Spleen (tissue), 11 donors: ENCODE data around the gene JAML. TPM values are rescaled to one million over a fixed set of nuclear protein-coding genes. Genes with fewer than 3 reads are reported as not detected.

Experiments used
- DNase-seq: peaks from one replicate; pipeline ENCODE4 v3.0.0-alpha.2; 2020
- H3K27ac ChIP-seq, 8 donors: fragments of 200-600 bp; sonication (generic) in 7 of 8; 1 replicate in 4 of 8; 2 replicates in 4 of 8; pipeline versions ENCODE4 v1.5.0 to v1.8.0; 2016 to 2021; ENCODE audit warnings: inconsistent platforms in 4 of 8, mild to moderate bottlenecking in 4 of 8, moderate library complexity in 1 of 8
- H3K27me3 ChIP-seq, 7 donors: fragments of 200-600 bp; sonication (generic) in 6 of 7; replicated peaks in 1 of 7; 1 replicate in 4 of 7; 2 replicates in 3 of 7; pipeline versions ENCODE4 v1.5.0 to v1.8.0; 2016 to 2021; ENCODE audit warnings: inconsistent platforms in 3 of 7, mild to moderate bottlenecking in 1 of 7
- H3K36me3 ChIP-seq, 6 donors: fragments of 200-600 bp; sonication (generic) in 5 of 6; 1 replicate in 4 of 6; 2 replicates in 2 of 6; pipeline versions ENCODE4 v1.5.0 to v1.8.0; 2016 to 2021; ENCODE audit warnings: inconsistent platforms in 2 of 6
- H3K4me1 ChIP-seq, 6 donors: fragments of 200-600 bp; sonication (generic) in 5 of 6; 1 replicate in 3 of 6; 2 replicates in 3 of 6; pipeline versions ENCODE4 v1.5.0 to v1.8.0; 2016 to 2021; ENCODE audit warnings: inconsistent platforms in 3 of 6
- H3K4me3 ChIP-seq, 8 donors: fragments of 200-600 bp; sonication (generic) in 7 of 8; 1 replicate in 4 of 8; 2 replicates in 4 of 8; pipeline versions ENCODE4 v1.5.0 to v1.8.0; 2016 to 2021; ENCODE audit warnings: inconsistent platforms in 4 of 8, mild to moderate bottlenecking in 4 of 8, moderate library complexity in 2 of 8
- H3K9me3 ChIP-seq, 8 donors: fragments of 200-600 bp; sonication (generic) in 7 of 8; 1 replicate in 4 of 8; 2 replicates in 4 of 8; pipeline versions ENCODE4 v1.5.0 to v1.8.0; 2016 to 2021; ENCODE audit warnings: inconsistent platforms in 4 of 8
- POLR2A ChIP-seq, 3 donors: fragments of 450-650 bp; IDR thresholded peaks; one replicate each; pipeline ENCODE4 v1.5.1; 2017; ENCODE audit warnings: antibody characterized with exemption in 3 of 3, mild to moderate bottlenecking in 1 of 3
- POLR2AphosphoS5 ChIP-seq, 3 donors: sonication (generic); formaldehyde crosslinking; IDR thresholded peaks; one replicate each; pipeline ENCODE4 v1.5.1; 2017; ENCODE audit warnings: antibody characterized with exemption in 3 of 3
- WGBS, 5 donors: extraction: QIAGEN DNeasy Blood & Tissue Kit in 3 of 5; methylation state at CpG; one replicate each; pipeline versions ENCODE4 v1.1.5 to v1.1.7; 2013 to 2018; 5-methylcytosine and 5-hydroxymethylcytosine counted together
- intact Hi-C: fragments of 100-400 bp; cut with DNase I; formaldehyde crosslinking; loops from one replicate; pipeline ENCODE4 v1.15.0; 2023; ENCODE audit warnings: low total_unique reads
- polyA plus RNA-seq, 3 donors: library from polyadenylated mRNA; stranded (reverse); fragments of 200-250 nt; gene quantifications; one replicate each; pipeline ENCODE4 v1.2.1, GENCODE V29; 2013
- total RNA-seq, 7 donors: library from RNA; depleted of rRNA in 3 of 7; stranded (reverse); fragments of >200 nt in 3 of 7; fragmentation: NEBNext Ultra II Directional in 4 of 7; extraction: Animal tissue kit (Norgen Biotek cat#: 25700) in 4 of 7; gene quantifications; one replicate each; pipeline versions ENCODE4 v1.1.0 to v1.2.1, GENCODE V29; 2016 to 2021
- TF ChIP-seq, protein P1 (sequence below), 11 experiments: fragments of 200-600 bp in 7 of 11; fragments of 450-650 bp in 4 of 11; sonication (generic) in 4 of 11; IDR thresholded peaks in 8 of 11; conservative IDR thresholded peaks in 3 of 11; 1 replicate in 7 of 11; 2 replicates in 4 of 11; pipeline versions ENCODE4 v1.4.0 to v1.8.0; 2016 to 2021; ENCODE audit warnings: antibody characterized with exemption in 11 of 11, inconsistent platforms in 4 of 11, mild to moderate bottlenecking in 1 of 11
- donor health status: healthy with polysubstance abuse.
- donor health status: DM: no; HTN: no; CAD: no; lungs with moderate emphysema.
- donor health status: DM: no; HTN: no; CAD: no.
- donor health status: Bipolar disorder and iron deficiency.
- donor health status: healthy.
- donor health status: DM: no; HTN: no; CAD: no.
- donor health status: DM: yes; HTN: yes; CAD: no.

The JAML gene
- total and polyA plus RNA-seq, 10 donors, result 18.2 to 180 (median 89.3) TPM

DNA sequence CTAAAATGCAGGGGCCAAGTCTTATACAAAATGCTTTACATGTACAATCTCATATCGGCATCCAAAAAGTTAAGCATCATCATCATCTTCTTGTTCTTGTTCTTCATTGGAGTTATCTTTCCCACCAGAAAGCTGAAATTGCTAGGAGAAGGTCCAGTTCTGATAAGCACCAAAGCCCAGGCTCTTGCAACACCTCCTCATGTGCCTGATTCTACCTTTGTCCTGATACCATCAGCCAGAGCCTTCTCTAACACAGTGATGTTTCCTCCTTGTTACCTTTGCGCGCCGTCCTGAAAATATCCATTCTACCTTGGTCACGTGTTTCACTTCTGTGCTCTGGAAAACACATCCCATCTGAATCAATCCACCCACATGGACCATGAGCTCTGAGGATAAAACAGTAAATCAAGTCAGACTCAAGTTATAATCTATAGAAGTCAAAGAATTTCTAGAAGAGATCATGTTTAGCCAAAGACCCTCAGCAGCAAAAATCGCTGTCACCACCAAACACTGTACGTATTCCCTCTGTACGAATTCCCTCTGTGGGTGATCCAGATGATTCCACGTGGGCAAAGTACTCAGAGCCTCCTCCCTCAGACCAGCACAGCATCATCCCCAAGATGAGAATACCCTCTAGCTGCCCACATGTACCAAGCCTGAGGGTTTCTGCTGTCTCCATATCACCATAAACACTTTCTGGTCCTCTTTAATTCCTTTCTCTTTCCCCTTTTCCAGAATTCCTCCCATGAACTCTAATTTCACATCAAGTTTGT is 19.0 kb downstream of the JAML start:
- DNase-seq, result no peak
- Histone ChIP-seq H3K27ac (peak overlapping the region in 7 of 8 donors; percentile 58 to 86 (median 75)), H3K4me1 (peaks cover 0 to 96% (median 33%) of the 10 kb centered on the region in 6 donors), H3K36me3 (peaks cover 0 to 77% (median 2%) of the 10 kb centered on the region in 6 donors), H3K9me3 (no peaks in the 10 kb centered on the region), H3K4me3 (no peak overlapping the region), H3K27me3 (peaks cover 0 to 14% (median 0%) of the 10 kb centered on the region in 7 donors)
- no peak for TF ChIP-seq POLR2A (IDR thresholded peaks at IDR 0.05)
- TF ChIP-seq, protein P1, sequence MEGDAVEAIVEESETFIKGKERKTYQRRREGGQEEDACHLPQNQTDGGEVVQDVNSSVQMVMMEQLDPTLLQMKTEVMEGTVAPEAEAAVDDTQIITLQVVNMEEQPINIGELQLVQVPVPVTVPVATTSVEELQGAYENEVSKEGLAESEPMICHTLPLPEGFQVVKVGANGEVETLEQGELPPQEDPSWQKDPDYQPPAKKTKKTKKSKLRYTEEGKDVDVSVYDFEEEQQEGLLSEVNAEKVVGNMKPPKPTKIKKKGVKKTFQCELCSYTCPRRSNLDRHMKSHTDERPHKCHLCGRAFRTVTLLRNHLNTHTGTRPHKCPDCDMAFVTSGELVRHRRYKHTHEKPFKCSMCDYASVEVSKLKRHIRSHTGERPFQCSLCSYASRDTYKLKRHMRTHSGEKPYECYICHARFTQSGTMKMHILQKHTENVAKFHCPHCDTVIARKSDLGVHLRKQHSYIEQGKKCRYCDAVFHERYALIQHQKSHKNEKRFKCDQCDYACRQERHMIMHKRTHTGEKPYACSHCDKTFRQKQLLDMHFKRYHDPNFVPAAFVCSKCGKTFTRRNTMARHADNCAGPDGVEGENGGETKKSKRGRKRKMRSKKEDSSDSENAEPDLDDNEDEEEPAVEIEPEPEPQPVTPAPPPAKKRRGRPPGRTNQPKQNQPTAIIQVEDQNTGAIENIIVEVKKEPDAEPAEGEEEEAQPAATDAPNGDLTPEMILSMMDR (IDR thresholded peaks at IDR 0.05 in 8 of 11, conservative IDR thresholded peaks at IDR 0.05 in 3 of 11), result no peak
- no peak for TF ChIP-seq POLR2AphosphoS5 (IDR thresholded peaks at IDR 0.05)
- WGBS, 5 donors, result 92 to 97% (median 94%) methylated on average over 9 of the region's 9 CpGs
- intact Hi-C loops, result no loop called here

DNA sequence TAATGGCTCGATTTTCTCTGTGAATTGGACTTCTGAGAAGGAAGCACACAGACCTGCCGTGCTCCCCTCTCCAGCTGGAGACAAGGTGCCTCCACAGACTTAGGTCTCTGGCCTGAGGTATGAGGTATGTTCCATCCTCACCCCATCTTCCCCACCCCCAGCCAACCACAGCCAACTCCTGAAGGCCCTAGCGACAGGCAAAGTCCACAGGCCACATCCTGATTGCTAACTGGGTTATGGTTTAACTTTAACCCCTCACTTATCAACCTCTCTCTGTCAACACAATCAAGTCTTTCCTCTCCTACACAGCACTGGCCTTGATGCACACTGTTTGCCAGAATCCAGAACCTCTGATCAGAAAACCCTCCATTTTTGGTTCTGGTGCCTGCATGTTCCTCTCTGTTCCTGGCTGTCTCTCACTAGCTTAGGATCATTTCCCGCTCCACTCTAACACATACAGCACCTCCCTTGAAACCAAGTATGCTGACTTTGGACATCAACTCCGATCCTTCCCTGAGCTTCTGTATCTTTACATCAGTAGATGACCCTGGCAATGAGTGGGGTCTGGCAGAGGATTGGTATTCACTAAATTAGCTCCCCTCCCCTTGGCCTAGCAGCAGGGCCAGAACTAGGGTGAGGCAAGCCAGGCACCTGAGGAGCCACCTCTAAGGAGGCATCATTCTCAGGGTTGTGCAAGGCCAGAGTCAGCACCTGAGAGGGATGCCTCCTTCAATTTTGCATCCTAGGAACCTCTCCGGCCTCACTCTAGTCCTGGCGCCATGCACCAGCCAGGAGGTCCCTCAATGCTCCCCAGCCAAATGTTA is 22.0 kb downstream of the JAML start:
- no peak for DNase-seq
- 67 to 78% (median 76%) methylated on average over 6 to 7 of the region's 7 CpGs for WGBS, 5 donors
- Histone ChIP-seq H3K27me3 (no peaks in the 10 kb centered on the region), H3K4me1 (peaks cover 3 to 85% (median 42%) of the 10 kb centered on the region in 6 donors), H3K36me3 (peaks cover 0 to 81% (median 1%) of the 10 kb centered on the region in 6 donors), H3K27ac (peak overlapping the region in 4 of 8 donors; percentile 8 to 62 (median 50)), H3K9me3 (no peaks in the 10 kb centered on the region), H3K4me3 (no peak overlapping the region)
- intact Hi-C loops, result loop anchor here (5.0 kb wide), 1 partner anchor 144 kb away; no protein-coding TSS in a partner anchor
- TF ChIP-seq, protein P1 (IDR thresholded peaks at IDR 0.05 in 8 of 11, conservative IDR thresholded peaks at IDR 0.05 in 3 of 11), result no peak
- no peak for TF ChIP-seq POLR2A (IDR thresholded peaks at IDR 0.05)
- TF ChIP-seq POLR2AphosphoS5 (IDR thresholded peaks at IDR 0.05), result peak in 2 of 3 donors; percentile 8 to 32

DNA sequence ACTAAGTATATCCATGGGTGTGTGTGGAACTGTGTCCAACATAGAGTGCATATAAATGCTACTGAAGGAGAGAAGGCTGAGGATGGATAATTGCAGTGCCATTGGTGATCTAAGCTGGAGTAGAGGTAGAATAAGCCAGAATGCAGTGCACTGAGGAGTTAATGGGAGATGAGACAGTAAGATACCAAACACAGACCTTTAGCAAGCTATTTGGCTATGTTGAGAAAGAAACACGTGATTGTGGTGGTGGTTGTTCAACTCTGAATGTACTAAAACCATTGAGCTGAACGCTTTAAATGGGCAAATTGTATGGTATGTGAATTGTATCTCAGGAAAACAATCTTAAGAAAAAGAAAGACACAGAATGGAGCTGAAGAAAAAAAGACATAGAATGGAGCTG is 22.8 kb downstream of the JAML start:
- DNase-seq, result no peak
- Histone ChIP-seq H3K4me1 (peaks cover 3 to 76% (median 35%) of the 10 kb centered on the region in 6 donors), H3K36me3 (peaks cover 0 to 90% (median 4%) of the 10 kb centered on the region in 6 donors), H3K27me3 (no peaks in the 10 kb centered on the region), H3K9me3 (no peaks in the 10 kb centered on the region), H3K27ac (peak overlapping the region in 3 of 8 donors; percentile 45 to 62 (median 56)), H3K4me3 (no peak overlapping the region)
- TF ChIP-seq, protein P1 (IDR thresholded peaks at IDR 0.05 in 8 of 11, conservative IDR thresholded peaks at IDR 0.05 in 3 of 11), result no peak
- TF ChIP-seq POLR2A (IDR thresholded peaks at IDR 0.05) (no peak), POLR2AphosphoS5 (IDR thresholded peaks at IDR 0.05) (no peak)
- intact Hi-C loops, result loop anchor here (5.0 kb wide), 1 partner anchor 145 kb away; no protein-coding TSS in a partner anchor
- 72 to 81% (median 77%) methylated on average over 2 of the region's 2 CpGs for WGBS, 5 donors
